A673 (cell line): ENCODE measurements around the gene CD276. TPM values are rescaled to one million over a fixed set of nuclear protein-coding genes. Genes with fewer than 3 reads are reported as not detected.

Source experiments
- BruUV-seq: library from RNA; stranded (reverse); fragments of 400-500 nt; replicated peaks from 2 replicates; lab custom pipeline; 2021; lab: Mats Ljungman, UMichigan
- CTCF ChIA-PET: fragments of 300-600 bp; sonication (Branson Sonifier 250); formaldehyde crosslinking; loops from one replicate; lab custom pipeline; 2022; ENCODE audit warnings: antibody characterized with exemption; lab: Charles Lee
- POLR2A ChIA-PET: fragments of 300-600 bp; sonication (Branson Sonifier 250); formaldehyde crosslinking; loops from one replicate; lab custom pipeline; 2022; ENCODE audit warnings: antibody characterized with exemption; ENCODE audit not compliant: low non-redundant PET; lab: Charles Lee
- DNase-seq: peaks from one replicate; pipeline ENCODE4 v3.0.0-alpha.2; 2015; ENCODE audit warnings: low spot score
- H3K27ac ChIP-seq: fragments of 200-600 bp; sonication (generic); 2 replicates; pipeline ENCODE4 v1.5.1; 2016; ENCODE audit warnings: mixed run types, low read depth, mild to moderate bottlenecking, mixed read lengths, antibody characterized with exemption, low read length; ENCODE audit not compliant: poor library complexity, severe bottlenecking
- H3K27me3 ChIP-seq: fragments of 200-600 bp; sonication (generic); replicated peaks from 2 replicates; pipeline ENCODE4 v1.6.1; 2017; ENCODE audit warnings: mixed run types, low read depth, mild to moderate bottlenecking, mixed read lengths, antibody characterized with exemption, low read length; ENCODE audit not compliant: insufficient read depth, poor library complexity
- H3K36me3 ChIP-seq: fragments of 200-600 bp; sonication (generic); 2 replicates; pipeline ENCODE4 v1.6.1; 2016; ENCODE audit warnings: mixed run types, mild to moderate bottlenecking, mixed read lengths, antibody characterized with exemption, low read length; ENCODE audit not compliant: insufficient read depth, poor library complexity, severe bottlenecking
- H3K4me1 ChIP-seq: fragments of 200-600 bp; sonication (generic); 2 replicates; pipeline ENCODE4 v1.6.1; 2017; ENCODE audit warnings: mixed run types, mild to moderate bottlenecking, mixed read lengths, antibody characterized with exemption, low read length; ENCODE audit not compliant: insufficient read depth, poor library complexity, severe bottlenecking
- H3K4me3 ChIP-seq: fragments of 200-600 bp; sonication (generic); 2 replicates; pipeline ENCODE4 v1.5.1; 2016; ENCODE audit warnings: low read depth, mixed run types, mild to moderate bottlenecking, mixed read lengths, low read length; ENCODE audit not compliant: poor library complexity, severe bottlenecking
- H3K9me3 ChIP-seq: fragments of 200-600 bp; sonication (generic); 2 replicates; pipeline ENCODE4 v1.6.1; 2016; ENCODE audit warnings: mixed run types, low read depth, mild to moderate bottlenecking, mixed read lengths, antibody characterized with exemption, low read length; ENCODE audit not compliant: poor library complexity, severe bottlenecking
- EZH2 ChIP-seq: fragments of 200-600 bp; sonication (generic); IDR thresholded peaks from 2 replicates; pipeline ENCODE4 v1.6.1; 2017; ENCODE audit warnings: borderline replicate concordance, low read depth, mild to moderate bottlenecking, mixed read lengths, antibody characterized with exemption, low read length; ENCODE audit not compliant: poor library complexity, severe bottlenecking
- intact Hi-C: fragments of 100-400 bp; cut with micrococcal nuclease; formaldehyde crosslinking; loops from one replicate; pipeline ENCODE4 v1.10.0; 2022; ENCODE audit not compliant: unreplicated experiment
- total RNA-seq: library from RNA; stranded (reverse); gene quantifications from 2 replicates; pipeline ENCODE4 v1.2.3, GENCODE V29; 2021
- TF ChIP-seq, protein P1 (sequence below): fragments of 300-800, 200-600 bp; sonication (generic); conservative IDR thresholded peaks from 2 replicates; pipeline ENCODE4 v1.5.1; 2017; ENCODE audit warnings: low read depth, mild to moderate bottlenecking, antibody characterized with exemption, low read length, moderate library complexity, mixed read lengths

Gene CD276
- total RNA-seq, 1 experiment from 2014 or later: 71.4 TPM

- DNase-seq: no peak
- Histone ChIP-seq H3K36me3 (no peaks in the 10 kb centered on the region), H3K4me1 (peaks cover 10% of the 10 kb centered on the region), H3K27ac (no peak overlapping the region), H3K4me3 (no peak overlapping the region), H3K27me3 (no peaks in the 10 kb centered on the region), H3K9me3 (no peaks in the 10 kb centered on the region)
- POLR2A ChIA-PET: no interaction called here
- TF ChIP-seq, protein P1, sequence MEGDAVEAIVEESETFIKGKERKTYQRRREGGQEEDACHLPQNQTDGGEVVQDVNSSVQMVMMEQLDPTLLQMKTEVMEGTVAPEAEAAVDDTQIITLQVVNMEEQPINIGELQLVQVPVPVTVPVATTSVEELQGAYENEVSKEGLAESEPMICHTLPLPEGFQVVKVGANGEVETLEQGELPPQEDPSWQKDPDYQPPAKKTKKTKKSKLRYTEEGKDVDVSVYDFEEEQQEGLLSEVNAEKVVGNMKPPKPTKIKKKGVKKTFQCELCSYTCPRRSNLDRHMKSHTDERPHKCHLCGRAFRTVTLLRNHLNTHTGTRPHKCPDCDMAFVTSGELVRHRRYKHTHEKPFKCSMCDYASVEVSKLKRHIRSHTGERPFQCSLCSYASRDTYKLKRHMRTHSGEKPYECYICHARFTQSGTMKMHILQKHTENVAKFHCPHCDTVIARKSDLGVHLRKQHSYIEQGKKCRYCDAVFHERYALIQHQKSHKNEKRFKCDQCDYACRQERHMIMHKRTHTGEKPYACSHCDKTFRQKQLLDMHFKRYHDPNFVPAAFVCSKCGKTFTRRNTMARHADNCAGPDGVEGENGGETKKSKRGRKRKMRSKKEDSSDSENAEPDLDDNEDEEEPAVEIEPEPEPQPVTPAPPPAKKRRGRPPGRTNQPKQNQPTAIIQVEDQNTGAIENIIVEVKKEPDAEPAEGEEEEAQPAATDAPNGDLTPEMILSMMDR: no peak
- no peak for TF ChIP-seq EZH2
- no TSS peak for BruUV-seq
- CTCF ChIA-PET: interaction anchor here (3.9 kb wide), 1 partner anchor 19 kb away, joined by 38 read pairs; no protein-coding TSS in a partner anchor
- intact Hi-C loops: no loop called here
Measured at GRCh38 chr15:73679964-73680363, 4.2 kb upstream of the CD276 start.

DNA sequence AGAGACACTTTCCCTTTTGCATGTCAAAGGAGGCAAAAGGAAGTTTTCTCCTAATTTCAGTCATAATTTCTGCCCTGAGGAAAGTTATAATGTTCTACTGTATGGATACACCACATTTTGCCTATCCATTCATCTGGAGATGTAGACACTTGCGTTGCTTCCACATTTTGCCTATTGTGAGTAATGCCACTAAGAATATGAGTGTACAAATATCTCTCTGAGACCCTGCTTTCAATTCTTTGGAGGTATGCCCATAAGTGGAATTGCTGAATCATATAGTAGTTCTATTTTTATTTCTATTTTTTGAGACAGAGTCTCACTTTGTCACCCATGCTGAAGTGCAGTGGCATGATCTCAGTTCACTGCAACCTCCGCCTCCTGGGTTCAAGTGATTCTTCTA, 3.6 kb upstream of the CD276 start:
- TF ChIP-seq, protein P1: no peak
- TF ChIP-seq EZH2: no peak
- Histone ChIP-seq H3K27ac (no peak overlapping the region), H3K9me3 (no peaks in the 10 kb centered on the region), H3K27me3 (no peaks in the 10 kb centered on the region), H3K4me1 (peaks cover 10% of the 10 kb centered on the region), H3K4me3 (no peak overlapping the region), H3K36me3 (no peaks in the 10 kb centered on the region)
- BruUV-seq: no TSS peak
- ChIA-PET POLR2A (no interaction called here), CTCF (no interaction called here)
- intact Hi-C loops: no loop called here
- DNase-seq: no peak

- ChIA-PET CTCF (no interaction called here), POLR2A (no interaction called here)
- intact Hi-C loops: no loop called here
- Histone ChIP-seq H3K4me1 (peaks cover 15% of the 10 kb centered on the region), H3K36me3 (no peaks in the 10 kb centered on the region), H3K27ac (no peak overlapping the region), H3K9me3 (no peaks in the 10 kb centered on the region), H3K4me3 (no peak overlapping the region), H3K27me3 (no peaks in the 10 kb centered on the region)
- DNase-seq: no peak
- no TSS peak for BruUV-seq
- TF ChIP-seq, protein P1: no peak
Measured at GRCh38 chr15:73681063-73681462, 3.1 kb upstream of the CD276 start.
